GM21447 (cell line): ENCODE results near the gene HACE1.
A peak's percentile ranks its signal among the peaks of the same experiment; 100 is the strongest.
"Not testable (repeated sequence)": the region's sequence is repeated elsewhere in the genome, so short reads cannot be mapped to it uniquely, and the experiment has no call there.

Source experiments
- ATAC-seq: cut with Tn5 transposase; IDR thresholded peaks from one replicate; pipeline ENCODE4 v1.9.1; 2021; ENCODE audit not compliant: unreplicated experiment

The HACE1 gene

DNA sequence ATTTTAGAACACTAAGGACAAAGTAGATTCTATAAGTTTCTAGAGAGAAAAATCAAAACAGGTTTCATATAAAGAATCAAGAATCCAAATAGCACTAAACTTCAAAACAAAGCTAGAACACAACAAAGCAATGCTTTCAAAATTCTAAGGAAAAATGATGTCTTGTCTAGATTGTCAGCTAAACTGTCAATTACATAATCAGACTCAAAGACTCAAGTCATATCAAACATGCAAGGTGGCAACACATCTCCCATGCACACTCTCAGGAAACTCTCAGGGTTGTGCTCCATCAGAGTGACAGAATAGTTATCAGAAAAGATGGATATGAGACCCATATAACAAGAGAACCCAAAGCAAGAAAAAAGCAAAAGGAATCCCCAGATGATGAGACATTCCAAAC is 23.9 kb downstream of the HACE1 start:
- ATAC-seq, result no peak

DNA sequence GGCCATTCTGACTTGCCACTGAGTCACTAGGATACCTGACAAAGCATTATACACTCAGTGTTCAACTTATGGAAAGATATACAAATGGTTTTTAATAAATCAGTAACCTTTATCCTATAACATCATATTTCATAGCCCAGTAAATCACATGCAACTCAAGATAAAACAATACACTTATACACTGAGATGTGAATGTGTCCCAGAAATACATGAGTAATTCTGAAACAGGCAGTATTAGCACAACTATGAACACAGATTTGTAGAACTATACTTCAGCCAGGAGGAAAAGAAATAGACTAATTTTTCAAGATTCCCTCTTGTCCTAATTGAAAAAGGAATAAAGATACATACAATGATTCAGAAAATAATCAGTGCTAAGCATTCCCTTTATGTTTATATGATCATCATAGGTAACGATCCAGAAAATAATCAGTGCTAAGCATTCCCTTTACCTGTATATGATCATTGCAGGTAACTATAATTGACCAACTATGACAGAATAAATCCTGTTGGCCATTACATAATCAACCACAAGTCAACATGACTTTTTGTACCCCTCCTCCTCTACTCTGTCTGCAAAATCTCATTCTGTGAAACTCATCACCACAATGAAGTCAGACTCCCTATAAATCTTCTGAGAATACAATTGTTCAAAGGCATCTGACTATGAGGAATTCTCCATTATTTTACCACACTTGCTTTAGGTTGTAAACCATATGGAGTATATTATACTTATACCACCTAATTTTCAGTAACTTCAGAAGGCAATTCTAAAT is 30.3 kb downstream of the HACE1 start:
- ATAC-seq, result no peak

DNA sequence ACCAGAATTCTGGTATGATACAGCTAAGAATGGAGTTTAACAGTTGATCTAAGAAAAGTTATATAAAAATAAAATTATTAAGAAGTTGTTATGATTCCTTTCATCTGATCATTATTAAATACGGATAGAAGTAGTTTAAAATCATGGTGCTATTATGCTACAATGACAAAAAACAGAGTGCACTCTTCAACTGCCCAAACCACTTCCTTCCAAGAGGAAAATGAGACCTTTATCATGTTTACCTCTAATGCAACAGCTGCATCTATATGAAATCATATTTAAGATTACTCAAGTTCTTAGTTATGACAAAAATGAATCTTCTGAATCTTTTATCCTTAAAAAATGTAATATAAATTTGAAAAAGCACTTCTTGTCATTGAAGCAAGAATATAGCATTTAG is 31.2 kb downstream of the HACE1 start:
- no peak for ATAC-seq

DNA sequence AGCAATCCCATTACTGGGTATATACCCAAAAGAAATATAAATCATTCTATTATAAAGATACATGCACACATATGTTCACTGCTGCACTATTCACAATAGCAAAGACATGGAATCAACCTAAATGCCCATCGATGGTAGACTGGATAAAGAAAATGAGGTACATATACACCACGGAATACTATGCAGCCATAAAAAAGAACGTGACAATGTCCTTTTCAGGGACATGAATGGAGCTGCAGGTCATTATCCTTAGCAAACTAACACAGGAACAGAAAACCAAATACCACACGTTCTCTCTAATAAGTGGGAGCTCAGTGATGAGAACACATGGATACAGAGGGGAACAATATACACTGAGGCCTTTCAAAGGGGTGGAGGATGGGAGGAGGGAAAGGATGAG is 38.9 kb downstream of the HACE1 start:
- ATAC-seq, result not testable (repeated sequence)

DNA sequence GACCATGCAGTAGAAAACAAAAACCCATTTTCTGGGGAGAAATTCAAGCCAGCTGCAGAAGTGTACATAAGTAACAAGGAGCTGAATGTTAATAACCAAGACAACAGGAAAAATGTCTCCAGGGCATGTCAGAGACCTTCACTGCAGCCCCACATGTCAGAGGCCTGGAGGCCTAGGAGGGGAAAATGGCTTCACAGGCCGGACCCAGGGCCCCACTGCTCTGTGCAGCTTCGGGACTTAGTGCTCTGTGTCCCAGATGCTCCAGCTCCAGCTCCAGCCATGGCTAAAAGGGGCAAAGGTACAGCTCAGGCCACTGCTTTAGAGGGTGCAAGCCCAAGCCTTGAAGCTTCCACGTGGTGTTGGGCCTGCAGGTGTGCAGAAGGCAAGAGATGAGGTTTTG is 43.6 kb downstream of the HACE1 start:
- ATAC-seq, result no peak

DNA sequence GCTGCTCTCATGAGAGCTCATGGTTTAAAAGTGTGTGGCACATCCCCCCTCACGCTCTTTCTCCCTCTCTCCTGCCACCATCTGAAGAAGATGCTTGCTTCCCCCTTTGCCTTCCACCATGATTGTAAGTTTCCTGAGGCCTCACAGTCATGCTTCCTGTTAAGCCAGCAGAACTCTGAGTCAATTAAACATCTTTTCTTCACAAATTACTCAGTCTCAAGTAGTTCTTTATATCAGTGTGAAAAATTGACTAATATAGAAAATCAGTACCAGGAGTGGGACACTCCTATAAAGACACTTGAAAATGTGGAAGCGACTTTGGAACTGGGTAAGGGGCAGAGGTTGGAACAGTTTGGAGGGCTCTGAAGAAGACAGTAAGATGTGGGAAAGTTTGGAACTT is 45.0 kb downstream of the HACE1 start:
- no peak for ATAC-seq

DNA sequence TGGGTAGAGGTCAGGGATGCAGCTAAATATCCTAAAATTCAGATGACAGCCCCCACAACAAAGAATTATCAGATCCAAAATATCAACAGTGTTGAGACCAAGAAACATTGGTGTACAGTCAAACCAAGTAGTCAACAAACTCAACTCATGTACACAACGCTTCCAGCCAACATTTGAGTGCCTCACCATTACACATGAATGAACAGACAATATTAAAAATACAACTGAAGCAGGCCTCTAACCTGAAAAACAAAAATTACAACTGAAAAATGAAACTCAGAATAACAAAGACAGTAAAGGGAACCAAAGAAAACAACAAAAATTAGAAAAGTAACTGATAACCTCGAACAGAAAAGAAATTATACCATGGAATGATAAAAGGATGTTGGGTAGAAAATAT is 46.2 kb downstream of the HACE1 start:
- no peak for ATAC-seq

DNA sequence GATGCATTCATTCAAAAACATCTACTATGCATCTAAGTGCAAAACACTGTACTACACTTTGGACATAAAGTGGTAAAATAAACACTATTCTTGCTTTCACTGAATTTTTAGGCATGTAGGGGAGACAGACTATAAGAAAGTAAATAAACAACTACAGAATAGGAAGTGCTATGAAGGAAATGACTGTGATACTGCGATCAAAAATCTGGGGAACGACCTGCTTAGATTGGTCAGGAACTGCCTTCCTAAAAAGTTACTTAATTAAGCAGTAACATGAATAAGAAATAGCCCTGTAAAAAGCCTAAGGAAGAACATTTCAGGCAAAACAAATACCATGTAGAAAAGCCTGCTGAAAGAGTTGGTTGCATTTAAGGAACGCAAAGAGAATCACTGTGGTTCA is 50.6 kb downstream of the HACE1 start:
- no peak for ATAC-seq

DNA sequence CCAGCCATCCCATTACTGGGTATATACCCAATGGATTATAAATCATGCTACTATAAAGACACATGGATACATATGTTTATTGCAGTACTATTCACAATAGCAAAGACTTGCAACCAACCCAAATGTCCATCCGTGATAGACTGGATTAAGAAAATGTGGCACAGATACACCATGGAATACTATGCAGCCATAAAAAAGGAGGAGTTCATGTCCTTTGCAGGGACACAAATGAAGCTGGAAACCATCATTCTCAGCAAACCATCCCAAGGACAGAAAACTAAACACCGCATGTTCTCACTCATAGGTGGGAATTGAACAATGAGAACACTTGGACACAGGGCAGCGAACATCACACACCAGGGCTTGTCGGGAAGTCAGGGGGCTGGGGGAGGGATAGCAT is 54.4 kb downstream of the HACE1 start:
- ATAC-seq, result not testable (repeated sequence)

DNA sequence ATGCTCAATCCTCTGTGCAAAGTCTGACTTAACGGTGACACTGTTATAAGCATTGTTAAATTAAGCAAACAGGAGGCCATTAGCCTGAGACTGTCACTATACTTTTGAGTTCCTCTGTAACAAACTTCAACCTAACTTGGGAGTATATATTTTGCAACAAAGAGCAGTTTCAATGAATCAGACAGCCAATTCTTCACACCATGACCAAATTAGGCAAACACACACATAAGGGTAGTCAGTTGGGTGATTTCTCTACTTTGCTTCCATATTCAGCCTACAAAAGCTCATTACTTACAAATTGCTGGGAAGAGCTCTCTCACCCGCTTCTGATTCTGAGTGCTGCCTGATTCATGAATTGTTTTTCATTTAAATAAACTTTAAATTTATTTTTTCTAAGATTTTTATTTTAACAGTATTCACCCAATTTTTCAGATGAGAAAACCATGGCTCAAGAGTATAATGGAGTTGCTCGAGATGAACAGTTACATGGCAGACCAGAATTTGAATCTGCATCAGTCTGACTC is 60.5 kb downstream of the HACE1 start:
- ATAC-seq, result no peak

DNA sequence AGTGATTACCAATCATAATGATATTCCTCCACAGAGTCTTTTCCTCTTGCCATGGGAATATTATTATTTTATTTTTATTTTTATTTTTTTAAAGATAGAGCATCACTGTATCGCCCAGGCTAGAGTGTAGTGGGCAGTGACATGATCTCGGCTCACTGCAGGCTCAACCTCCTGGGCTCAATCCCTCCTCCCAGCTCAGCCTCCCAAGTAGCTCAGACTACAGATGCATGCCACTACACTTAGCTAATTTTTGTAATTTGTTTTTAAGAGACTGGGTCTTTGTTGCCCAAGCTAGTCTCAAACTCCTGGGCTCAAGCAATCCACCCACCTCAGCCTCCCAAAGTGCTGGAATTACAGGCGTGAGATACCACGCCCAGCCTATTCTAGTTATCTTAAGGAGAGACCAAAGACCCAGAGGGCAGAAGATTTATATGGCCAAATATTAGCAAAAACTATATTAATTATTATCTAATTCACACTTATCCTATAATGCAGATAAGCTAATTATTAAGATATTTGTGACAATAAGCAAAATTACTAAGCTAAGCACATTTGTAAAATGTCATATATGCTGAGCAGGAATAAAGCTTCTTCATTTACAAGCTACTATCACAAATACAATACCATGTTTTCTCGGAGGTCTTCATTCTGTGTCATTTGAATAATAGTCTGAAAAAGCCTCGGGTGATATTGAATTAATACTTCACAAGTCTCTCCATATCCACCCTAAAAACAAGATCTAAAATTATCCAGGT is 63.5 kb downstream of the HACE1 start:
- no peak for ATAC-seq

DNA sequence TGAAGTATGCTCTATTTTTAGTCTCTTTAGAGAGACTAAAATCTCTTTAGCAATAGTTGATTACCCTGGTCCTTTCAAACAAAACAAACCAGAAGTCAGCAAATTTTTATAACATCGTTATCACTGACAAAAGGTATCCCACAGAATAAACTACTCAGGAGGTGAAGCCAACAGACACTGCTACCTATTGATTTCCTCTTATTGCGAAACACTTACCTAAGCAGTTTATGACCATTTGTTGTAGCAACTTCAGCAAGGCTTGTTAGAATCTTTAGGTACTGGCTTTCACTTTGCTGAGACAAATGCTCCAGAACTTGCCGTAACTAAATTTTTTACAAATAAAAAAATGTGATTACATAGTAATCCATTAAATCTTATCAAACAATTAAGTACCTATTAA is 64.4 kb downstream of the HACE1 start:
- ATAC-seq, result no peak

DNA sequence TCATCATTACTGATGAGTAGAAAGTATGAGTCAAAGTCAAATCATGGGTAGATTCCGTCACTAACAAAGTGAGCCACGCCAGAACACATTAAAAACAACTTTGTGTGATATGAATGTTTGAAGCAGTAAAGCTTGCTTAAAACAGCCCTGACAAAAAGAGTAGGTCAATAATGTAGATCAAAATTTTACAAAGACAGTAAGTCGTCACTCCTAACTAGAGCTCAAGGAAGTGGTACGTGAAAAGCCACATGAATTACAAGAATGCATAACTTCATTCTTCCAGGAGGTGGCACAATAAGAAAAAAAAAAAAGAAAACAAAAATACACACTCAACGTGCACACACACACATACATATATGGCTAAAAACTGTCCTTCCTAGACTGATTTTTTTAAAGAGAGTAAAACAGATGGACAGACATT is 69.9 kb downstream of the HACE1 start:
- ATAC-seq, result peak; percentile 91

DNA sequence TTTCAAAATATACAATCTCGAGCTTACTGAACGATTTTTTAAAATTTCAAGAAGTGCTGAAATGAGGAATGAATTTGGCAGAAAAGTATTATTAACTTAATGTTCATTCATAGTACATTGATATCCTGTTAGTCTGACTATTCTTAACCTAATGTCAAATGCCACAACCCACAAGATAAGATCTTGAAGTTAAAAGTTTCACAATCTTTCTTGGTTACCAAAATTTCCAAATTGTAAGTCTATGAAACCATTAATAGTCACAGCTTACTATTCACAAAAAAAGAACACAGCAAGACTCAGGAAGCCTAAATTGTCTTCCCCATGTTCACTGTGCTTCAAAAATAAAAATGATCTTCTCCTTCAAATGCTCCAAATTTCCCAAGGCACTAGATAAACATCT is 71.3 kb downstream of the HACE1 start:
- ATAC-seq, result no peak

DNA sequence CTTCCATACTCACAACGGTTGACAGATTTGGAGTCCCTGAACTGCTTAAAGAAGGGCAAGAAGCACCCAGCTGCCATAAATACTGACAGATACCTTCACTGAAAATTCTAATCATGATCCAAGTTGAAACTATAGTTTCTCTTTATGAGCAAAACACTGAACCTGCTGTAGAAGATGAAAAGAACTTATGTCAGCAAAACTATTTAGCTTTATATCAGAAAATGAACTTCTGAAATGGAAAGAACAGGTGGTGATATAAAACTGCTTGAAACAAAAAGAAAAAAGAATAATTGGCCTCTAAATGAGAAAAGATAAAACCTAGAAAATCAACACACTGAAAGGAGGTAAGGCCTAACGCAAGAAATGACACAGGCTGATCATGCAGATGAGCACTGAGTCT is 72.4 kb downstream of the HACE1 start:
- ATAC-seq, result no peak

DNA sequence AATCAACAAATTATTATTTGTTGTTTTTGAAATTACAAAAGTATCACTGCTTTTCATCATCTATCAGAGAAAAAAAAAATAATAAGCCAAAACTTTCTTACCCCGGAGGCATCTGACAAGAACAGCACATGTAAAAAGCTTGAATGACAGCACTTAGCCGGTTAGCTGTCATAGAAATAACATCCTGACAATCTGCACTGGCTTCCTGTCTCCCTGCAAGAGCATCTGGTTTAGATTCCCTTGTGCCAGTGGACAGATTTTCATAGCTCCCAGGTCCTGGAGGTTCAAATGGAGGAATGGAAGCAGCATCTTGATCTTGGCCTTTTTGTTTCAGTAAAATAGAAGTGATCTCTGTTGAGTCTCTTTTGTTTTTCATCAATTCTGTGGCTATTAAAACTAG is 74.8 kb downstream of the HACE1 start:
- no peak for ATAC-seq

DNA sequence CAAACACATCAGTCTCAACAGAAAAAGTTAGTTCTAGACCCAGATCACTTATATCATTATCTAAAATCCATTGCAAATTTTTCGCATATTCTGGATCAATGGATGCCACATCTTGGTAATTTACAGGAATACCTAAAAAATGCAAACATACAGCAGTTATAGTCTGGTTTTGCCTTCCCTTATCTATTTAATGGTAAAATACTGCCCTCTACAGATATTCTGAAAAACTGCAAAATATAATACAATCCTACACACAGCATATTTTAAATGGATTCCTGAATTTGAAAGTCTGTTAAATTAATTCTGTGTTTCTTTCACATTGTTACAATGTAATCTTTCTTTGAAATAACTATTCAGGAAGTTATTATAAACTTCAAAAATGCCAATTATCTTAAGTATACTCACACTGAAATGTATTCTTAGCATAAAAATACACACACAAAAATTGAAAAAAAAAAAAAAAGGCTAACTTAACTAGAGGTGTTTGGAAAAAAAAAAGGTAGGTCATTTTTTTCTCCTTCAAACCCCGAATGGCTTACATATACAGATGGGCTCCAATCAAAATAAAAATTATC is 88.4 kb downstream of the HACE1 start:
- peak; percentile 72 for ATAC-seq

DNA sequence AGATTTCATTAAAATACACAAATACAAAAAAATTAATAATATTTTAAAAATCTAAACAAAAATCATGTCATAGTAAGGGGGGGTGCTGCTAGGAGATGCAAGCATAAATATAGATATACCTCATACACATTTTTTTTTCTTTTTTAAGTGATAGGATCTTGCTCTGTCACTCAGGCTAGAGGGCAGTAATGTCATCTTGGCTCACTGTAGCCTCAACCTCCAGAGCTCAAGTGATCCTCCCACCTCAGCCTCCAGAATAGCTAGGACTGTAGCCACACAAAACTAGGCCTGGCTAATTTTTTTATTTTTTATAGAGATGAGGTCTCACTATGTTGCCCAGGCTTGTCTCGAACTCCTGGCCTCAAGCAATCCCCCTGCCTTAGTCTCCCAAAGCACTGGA is 90.8 kb downstream of the HACE1 start:
- no peak for ATAC-seq

DNA sequence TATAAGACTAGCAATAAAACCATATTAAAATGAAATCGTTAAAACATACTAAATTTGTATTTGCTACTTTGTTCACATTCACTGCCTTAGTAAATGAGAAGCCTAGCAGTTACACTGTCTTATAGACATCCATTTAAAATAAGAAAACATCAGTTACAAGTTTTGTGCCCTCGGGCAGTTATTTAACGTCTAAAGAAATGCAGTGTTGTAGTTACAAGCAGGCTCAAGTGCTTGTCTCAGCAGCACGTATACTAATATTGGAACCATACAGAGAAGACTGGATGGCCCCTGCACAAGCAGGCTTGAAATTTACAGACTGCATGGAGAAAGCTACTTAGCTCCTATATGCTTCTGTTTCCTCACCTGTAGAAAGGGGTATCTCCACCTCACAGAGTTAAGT is 93.1 kb downstream of the HACE1 start:
- no peak for ATAC-seq

DNA sequence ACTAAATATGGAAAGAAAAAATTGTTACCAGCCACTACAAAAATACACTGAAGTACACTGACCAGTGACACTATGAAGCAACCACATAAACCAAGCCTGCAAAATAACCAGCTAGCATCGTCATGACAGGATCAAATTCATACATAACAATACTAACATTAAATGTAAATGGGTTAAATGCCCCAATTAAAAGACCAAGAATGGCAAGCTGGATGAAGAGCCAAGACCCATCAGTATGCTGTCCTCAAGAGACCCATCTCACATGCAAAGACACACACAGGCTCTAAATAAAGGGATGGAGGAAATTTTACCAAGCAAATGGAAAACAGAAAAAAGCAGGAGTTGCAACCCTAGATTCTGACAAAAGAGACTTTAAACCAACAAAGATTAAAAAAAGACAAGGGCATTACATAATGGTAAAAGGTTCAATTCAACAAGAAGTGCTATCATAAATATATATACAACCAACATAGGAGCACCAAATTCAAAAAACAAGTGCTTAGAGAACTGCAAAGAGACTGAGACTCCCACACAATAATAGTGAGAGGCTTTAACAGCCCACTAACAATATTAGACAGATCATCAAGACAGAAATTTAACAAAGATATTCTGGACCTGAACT is 104.8 kb downstream of the HACE1 start:
- ATAC-seq, result no peak

DNA sequence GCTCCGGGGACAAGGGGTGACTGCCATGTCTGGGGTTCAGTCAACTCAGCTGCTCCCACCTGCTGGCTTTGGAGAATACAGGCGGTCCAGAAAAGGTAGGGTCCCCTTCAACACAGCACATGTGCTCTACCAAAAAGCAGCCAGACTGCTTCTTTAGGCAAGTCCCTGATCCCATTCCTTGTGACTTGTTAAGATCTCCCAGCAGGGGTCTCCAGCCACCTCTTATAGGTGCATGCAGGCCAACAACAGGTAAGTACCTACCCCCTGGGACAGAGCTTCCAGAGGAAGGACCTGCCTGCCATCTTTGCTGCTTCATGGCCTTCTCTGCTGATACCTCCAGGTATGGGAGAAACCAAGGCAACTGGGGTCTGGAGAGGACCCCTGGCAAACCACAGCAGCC is 106.5 kb downstream of the HACE1 start:
- ATAC-seq, result no peak

DNA sequence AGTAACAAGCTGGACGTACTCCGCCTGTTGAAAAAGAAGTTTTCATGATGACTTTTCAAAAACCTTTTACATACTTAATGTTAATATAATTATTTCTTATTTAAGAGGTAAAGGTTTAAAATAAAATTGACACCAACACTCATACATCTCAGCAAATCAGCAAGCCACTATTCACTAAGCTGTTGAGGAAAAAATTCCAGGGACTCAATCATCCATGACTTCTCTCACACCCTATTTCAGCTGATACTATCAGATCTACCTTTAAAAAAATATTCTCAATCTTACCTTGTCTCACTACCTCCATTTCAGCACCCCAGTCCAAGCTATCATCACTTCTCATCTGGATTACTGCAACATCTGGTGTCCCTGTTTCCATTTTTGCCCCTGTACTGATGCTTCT is 109.3 kb downstream of the HACE1 start:
- no peak for ATAC-seq
